HFF-Myc (cell line): ENCODE measurements around the gene TSSK6.

ENCODE experiments used
- DNase-seq: peaks from one replicate; pipeline ENCODE4 v3.0.0-alpha.2; 2011; ENCODE audit warnings: low read depth; ENCODE audit errors: extremely low read depth
- H3K4me3 ChIP-seq: replicated peaks from 2 replicates; pipeline ENCODE4 v1.5.1; 2011; ENCODE audit warnings: low read depth, mild to moderate bottlenecking, control low read depth, low read length
- TF ChIP-seq, protein P1 (sequence below): IDR thresholded peaks from 2 replicates; pipeline ENCODE4 v1.5.1; 2012; ENCODE audit warnings: mild to moderate bottlenecking, low read depth, low read length, control low read depth; ENCODE audit errors: missing control alignments

Gene TSSK6

DNA sequence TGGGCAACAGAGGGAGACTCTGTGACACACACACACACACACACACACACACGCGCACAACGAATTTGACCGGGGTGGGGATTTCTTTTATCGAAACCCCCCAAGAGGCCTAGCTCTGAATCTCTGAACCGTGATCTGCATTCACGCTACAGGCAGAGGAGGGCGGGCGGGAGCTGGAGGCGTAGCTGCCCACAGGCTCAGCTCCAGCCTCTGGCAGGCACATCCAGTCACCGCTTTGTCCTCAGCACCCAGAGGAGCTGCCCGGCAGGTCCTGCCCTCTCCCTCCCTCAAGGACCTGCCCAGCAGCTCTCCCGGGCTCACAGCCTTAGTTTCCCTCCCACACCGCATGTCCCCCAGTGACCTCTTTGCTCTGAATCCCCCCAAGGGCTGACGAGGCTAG, 42.7 kb upstream of the TSSK6 start:
- no peak for DNase-seq
- TF ChIP-seq, protein P1, sequence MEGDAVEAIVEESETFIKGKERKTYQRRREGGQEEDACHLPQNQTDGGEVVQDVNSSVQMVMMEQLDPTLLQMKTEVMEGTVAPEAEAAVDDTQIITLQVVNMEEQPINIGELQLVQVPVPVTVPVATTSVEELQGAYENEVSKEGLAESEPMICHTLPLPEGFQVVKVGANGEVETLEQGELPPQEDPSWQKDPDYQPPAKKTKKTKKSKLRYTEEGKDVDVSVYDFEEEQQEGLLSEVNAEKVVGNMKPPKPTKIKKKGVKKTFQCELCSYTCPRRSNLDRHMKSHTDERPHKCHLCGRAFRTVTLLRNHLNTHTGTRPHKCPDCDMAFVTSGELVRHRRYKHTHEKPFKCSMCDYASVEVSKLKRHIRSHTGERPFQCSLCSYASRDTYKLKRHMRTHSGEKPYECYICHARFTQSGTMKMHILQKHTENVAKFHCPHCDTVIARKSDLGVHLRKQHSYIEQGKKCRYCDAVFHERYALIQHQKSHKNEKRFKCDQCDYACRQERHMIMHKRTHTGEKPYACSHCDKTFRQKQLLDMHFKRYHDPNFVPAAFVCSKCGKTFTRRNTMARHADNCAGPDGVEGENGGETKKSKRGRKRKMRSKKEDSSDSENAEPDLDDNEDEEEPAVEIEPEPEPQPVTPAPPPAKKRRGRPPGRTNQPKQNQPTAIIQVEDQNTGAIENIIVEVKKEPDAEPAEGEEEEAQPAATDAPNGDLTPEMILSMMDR = no peak
- no peak overlapping the region for H3K4me3 ChIP-seq

DNA sequence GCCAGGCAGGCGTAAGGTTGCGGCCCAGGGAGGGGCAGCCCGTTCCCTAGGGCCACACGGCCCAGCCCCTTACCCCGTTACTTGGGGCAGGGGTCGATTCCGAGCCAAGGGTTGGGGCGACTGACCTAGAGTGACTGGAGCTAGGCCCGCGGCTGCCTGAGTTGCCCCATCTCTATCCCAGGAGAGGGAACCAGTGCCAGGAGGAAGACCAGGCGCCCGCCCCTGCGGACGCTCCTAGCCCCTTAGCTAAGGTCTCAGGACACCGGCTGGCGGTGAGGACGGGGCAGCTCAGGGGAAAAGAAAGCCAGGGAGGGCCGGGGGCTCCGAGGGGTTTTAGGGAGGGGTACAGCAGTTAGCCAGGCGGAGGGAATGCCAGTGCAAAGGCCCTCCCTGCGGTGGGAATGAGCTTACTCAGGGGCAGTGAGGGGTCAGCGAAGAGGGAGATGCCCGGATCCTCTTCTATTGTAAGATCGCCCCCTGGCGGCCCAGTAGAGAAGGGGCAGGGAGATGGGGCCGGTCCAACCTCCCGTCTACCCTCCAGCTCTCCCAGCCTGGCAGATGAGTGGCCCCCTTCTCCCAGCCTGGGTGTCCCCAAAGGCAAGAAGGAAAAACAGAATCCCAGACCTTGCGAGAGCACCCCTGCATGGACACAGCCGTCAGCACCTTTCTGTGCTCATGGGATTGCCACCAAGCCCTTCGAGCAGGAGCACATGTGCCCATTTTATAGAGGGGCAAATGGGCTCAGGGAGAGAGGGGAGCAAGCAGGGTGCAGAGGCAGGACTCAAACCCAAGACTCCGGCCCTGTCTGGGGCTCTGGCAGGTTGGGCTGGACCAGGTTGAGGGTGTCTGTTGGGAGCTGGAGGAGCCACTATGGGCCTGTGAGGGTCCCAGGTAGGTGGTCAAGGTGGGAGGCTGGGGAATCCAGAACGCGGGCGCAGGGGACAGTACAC, 39.0 kb upstream of the TSSK6 start:
- TF ChIP-seq, protein P1 = peak; percentile 81
- no peak overlapping the region for H3K4me3 ChIP-seq
- DNase-seq = no peak

DNA sequence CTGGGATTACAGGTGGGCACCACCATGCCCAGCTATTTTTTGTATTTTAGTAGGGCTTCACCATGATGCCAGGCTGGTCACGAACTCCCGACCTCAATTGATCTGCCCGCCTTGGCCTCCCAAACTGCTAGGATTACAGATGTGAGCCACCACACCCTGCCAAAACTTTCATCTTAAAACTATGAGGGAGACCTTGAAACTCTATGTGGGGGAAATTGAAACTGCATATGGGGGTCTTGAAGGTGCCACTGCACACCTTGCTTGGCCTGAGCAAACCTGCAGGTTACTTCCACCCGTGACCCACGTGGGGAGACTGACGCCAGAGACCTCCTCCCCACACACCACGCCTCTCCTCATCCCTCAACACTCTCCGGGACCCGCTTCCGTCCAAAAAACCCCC, 38.3 kb upstream of the TSSK6 start:
- TF ChIP-seq, protein P1 = no peak
- no peak for DNase-seq
- no peak overlapping the region for H3K4me3 ChIP-seq

DNA sequence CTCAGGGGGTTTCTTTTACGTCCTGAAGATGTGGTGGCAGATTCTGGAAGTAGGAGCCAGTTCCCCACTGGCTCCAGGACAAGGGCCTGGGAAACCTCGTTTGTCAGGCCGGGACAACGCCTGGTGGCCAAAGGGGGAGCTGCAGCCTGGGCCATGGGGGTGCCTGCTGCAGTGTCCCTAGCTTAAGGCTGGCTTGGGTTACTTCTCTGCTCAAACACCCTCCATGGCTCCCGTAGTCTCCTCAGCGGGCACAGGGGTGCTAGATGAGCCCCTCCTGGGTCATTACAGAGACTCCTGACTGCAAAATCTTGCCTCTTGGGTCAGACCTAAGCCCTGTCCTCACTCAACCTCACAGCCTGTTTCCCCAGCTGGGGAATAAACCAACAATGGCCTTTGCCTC, 37.5 kb upstream of the TSSK6 start:
- TF ChIP-seq, protein P1 = peak; percentile 68
- no peak for DNase-seq
- H3K4me3 ChIP-seq = no peak overlapping the region

DNA sequence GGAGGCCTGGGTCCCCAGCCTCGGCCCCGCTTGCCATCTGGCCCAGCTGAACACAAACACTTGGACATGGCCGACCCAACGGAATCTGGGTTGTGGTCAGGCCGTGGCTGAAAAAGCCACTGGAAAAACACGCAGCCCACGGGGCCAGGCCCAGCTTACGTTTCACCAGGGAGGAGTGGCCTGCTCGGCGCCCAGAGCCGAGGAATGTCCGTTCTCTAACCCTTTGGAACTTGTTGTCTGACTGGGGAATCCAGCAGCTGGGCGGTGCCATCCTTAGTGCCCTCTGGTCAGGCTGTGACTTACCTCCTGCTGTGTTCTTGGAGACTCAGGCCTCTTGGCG, 36.5 kb upstream of the TSSK6 start:
- no peak overlapping the region for H3K4me3 ChIP-seq
- TF ChIP-seq, protein P1 = no peak
- DNase-seq = no peak

DNA sequence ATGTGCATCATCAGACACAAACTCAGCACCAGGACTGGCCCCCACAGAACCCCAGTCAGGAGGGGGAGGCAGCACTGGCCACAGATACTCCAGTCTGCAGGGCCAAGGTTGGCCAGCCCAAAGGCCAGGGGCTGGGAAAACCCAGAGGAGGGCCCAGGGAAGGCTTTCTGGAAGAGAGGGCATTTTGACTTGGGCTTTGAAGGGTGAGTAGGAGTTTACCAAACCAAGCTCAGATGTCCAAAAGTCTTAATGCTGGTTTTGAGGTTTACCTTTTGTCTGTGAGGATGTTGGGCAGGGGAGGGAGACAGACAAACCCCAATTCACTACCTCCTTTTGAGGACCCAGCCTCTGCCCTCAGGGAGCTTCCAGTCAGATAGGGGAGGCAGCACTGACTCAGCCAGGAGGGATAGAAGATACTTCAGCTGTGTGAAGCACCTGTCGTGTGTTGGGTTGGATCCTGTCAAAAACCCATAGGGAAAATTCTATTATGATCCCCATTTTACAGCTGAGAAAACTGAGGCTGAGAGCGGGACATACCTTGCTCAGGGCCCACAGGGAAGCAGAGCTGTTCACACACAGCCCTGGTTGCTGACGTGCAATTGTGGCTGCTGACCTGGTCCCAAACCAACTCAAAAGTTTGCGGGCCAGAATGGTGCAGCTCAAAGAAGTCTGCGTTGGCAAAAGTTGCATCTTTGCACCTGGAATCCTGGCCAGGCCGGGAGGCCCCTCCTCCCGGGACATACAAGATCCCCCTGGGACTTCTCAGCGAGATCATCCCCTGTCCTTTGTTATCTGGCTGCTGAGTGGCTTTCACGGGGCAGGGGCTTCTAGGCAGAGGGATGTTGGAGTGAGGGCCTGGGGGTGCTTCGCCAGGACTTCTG, 35.9 kb upstream of the TSSK6 start:
- DNase-seq = no peak
- H3K4me3 ChIP-seq = no peak overlapping the region
- TF ChIP-seq, protein P1 = no peak
